Subcutaneous abdominal adipose tissue (tissue), 5 donors: ENCODE data around the gene ASCC3.

Source experiments
- H3K27ac ChIP-seq: one replicate; pipeline ENCODE4 v1.7.0; 2013; ENCODE audit warnings: low read depth, mild to moderate bottlenecking, inconsistent platforms, low read length, moderate library complexity
- H3K27me3 ChIP-seq, 5 donors: one replicate each; pipeline ENCODE4 v1.7.0; 2013; ENCODE audit warnings: low read length in 5 of 5, inconsistent platforms in 1 of 5; ENCODE audit not compliant: control insufficient read depth in 5 of 5, insufficient read depth in 4 of 5
- H3K36me3 ChIP-seq, 5 donors: one replicate each; pipeline ENCODE4 v1.7.0; 2013; ENCODE audit warnings: low read length in 5 of 5; ENCODE audit not compliant: control insufficient read depth in 5 of 5, insufficient read depth in 5 of 5
- H3K4me1 ChIP-seq, 5 donors: one replicate each; pipeline ENCODE4 v1.7.0; 2013; ENCODE audit warnings: low read length in 5 of 5, mild to moderate bottlenecking in 3 of 5, moderate library complexity in 1 of 5; ENCODE audit not compliant: control insufficient read depth in 5 of 5, insufficient read depth in 5 of 5
- H3K4me3 ChIP-seq, 5 donors: one replicate each; pipeline ENCODE4 v1.7.0; 2013; ENCODE audit warnings: low read length in 5 of 5, low read depth in 1 of 5
- H3K9ac ChIP-seq, 5 donors: one replicate each; pipeline ENCODE4 v1.7.0; 2013; ENCODE audit warnings: low read length in 5 of 5, mild to moderate bottlenecking in 4 of 5, moderate library complexity in 3 of 5
- H3K9me3 ChIP-seq, 5 donors: one replicate each; pipeline ENCODE4 v1.7.0; 2013; ENCODE audit warnings: low read length in 5 of 5; ENCODE audit not compliant: control insufficient read depth in 5 of 5
- donor health status: healthy.
- donor health status: healthy.
- donor health status: healthy.
- donor health status: healthy.
- donor health status: healthy.

ASCC3 gene

GRCh38 chr6:100614933-100615332, 266.2 kb downstream of the ASCC3 start:
- Histone ChIP-seq H3K36me3 (peaks cover 0 to 3% (median 1%) of the 10 kb centered on the region in 5 donors), H3K27ac (no peak overlapping the region), H3K4me1 (no peaks in the 10 kb centered on the region), H3K9ac (no peak overlapping the region), H3K4me3 (no peak overlapping the region), H3K27me3 (no peaks in the 10 kb centered on the region), H3K9me3 (no peaks in the 10 kb centered on the region)

- Histone ChIP-seq H3K27me3 (no peaks in the 10 kb centered on the region), H3K9me3 (no peaks in the 10 kb centered on the region), H3K27ac (no peak overlapping the region), H3K9ac (no peak overlapping the region), H3K36me3 (peaks cover 0 to 3% (median 0%) of the 10 kb centered on the region in 5 donors), H3K4me1 (no peaks in the 10 kb centered on the region), H3K4me3 (no peak overlapping the region)
Observed at GRCh38 chr6:100614386-100614785, 266.7 kb downstream of the ASCC3 start.

- H3K4me3 ChIP-seq: no peak overlapping the region
- H3K36me3 ChIP-seq: peaks cover 0 to 3% (median 0%) of the 10 kb centered on the region in 5 donors
- no peaks in the 10 kb centered on the region for H3K9me3 ChIP-seq
- no peaks in the 10 kb centered on the region for H3K4me1 ChIP-seq
- H3K9ac ChIP-seq: no peak overlapping the region
- H3K27ac ChIP-seq: no peak overlapping the region
- H3K27me3 ChIP-seq: no peaks in the 10 kb centered on the region
Observed at GRCh38 chr6:100613656-100614055, 267.5 kb downstream of the ASCC3 start.

- H3K27me3 ChIP-seq: no peaks in the 10 kb centered on the region
- no peaks in the 10 kb centered on the region for H3K9me3 ChIP-seq
- H3K27ac ChIP-seq: no peak overlapping the region
- no peak overlapping the region for H3K4me3 ChIP-seq
- H3K36me3 ChIP-seq: no peaks in the 10 kb centered on the region
- no peaks in the 10 kb centered on the region for H3K4me1 ChIP-seq
- no peak overlapping the region for H3K9ac ChIP-seq
Observed at GRCh38 chr6:100612094-100612493, 269.0 kb downstream of the ASCC3 start.

- no peaks in the 10 kb centered on the region for H3K27me3 ChIP-seq
- peaks cover 0 to 25% (median 10%) of the 10 kb centered on the region in 5 donors for H3K36me3 ChIP-seq
Observed at GRCh38 chr6:100599088-100599770, 281.9 kb downstream of the ASCC3 start.

GRCh38 chr6:100595456-100595855, 285.7 kb downstream of the ASCC3 start:
- Histone ChIP-seq H3K4me3 (no peak overlapping the region), H3K9ac (no peak overlapping the region), H3K27me3 (no peaks in the 10 kb centered on the region), H3K27ac (no peak overlapping the region), H3K9me3 (no peaks in the 10 kb centered on the region), H3K36me3 (peaks cover 0 to 9% (median 5%) of the 10 kb centered on the region in 5 donors), H3K4me1 (peaks cover 0 to 3% (median 0%) of the 10 kb centered on the region in 5 donors)

More at GRCh38 chr6:100599088-100599770, 281.9 kb downstream of the ASCC3 start:
- no peaks in the 10 kb centered on the region for H3K9me3 ChIP-seq
- H3K27ac ChIP-seq: no peak overlapping the region
- H3K9ac ChIP-seq: no peak overlapping the region
- H3K4me1 ChIP-seq: no peaks in the 10 kb centered on the region
- no peak overlapping the region for H3K4me3 ChIP-seq

- Histone ChIP-seq H3K27ac (no peak overlapping the region), H3K4me1 (peaks cover 0 to 3% (median 0%) of the 10 kb centered on the region in 5 donors), H3K4me3 (no peak overlapping the region), H3K9me3 (no peaks in the 10 kb centered on the region), H3K27me3 (no peaks in the 10 kb centered on the region), H3K9ac (no peak overlapping the region), H3K36me3 (peaks cover 5 to 9% (median 9%) of the 10 kb centered on the region in 5 donors)
Observed at GRCh38 chr6:100593522-100593921, 287.6 kb downstream of the ASCC3 start.

GRCh38 chr6:100592929-100593328, 288.2 kb downstream of the ASCC3 start:
- no peak overlapping the region for H3K4me3 ChIP-seq
- peaks cover 0 to 3% (median 0%) of the 10 kb centered on the region in 5 donors for H3K4me1 ChIP-seq
- no peaks in the 10 kb centered on the region for H3K9me3 ChIP-seq
- H3K27me3 ChIP-seq: no peaks in the 10 kb centered on the region
- peaks cover 5 to 11% (median 8%) of the 10 kb centered on the region in 5 donors for H3K36me3 ChIP-seq
- no peak overlapping the region for H3K9ac ChIP-seq
- H3K27ac ChIP-seq: no peak overlapping the region

- H3K4me1 ChIP-seq: no peaks in the 10 kb centered on the region
Observed at GRCh38 chr6:100577425-100577824, 303.7 kb downstream of the ASCC3 start.

GRCh38 chr6:100575921-100576320, 305.2 kb downstream of the ASCC3 start:
- Histone ChIP-seq H3K4me1 (no peaks in the 10 kb centered on the region), H3K4me3 (no peak overlapping the region), H3K27ac (no peak overlapping the region), H3K36me3 (peaks cover 0 to 10% (median 0%) of the 10 kb centered on the region in 5 donors), H3K9ac (no peak overlapping the region), H3K9me3 (peaks cover 0 to 2% (median 0%) of the 10 kb centered on the region in 5 donors), H3K27me3 (no peaks in the 10 kb centered on the region)

More at GRCh38 chr6:100577425-100577824, 303.7 kb downstream of the ASCC3 start:
- Histone ChIP-seq H3K27me3 (no peaks in the 10 kb centered on the region), H3K36me3 (no peaks in the 10 kb centered on the region), H3K9ac (no peak overlapping the region), H3K27ac (no peak overlapping the region), H3K9me3 (peaks cover 0 to 2% (median 0%) of the 10 kb centered on the region in 5 donors), H3K4me3 (no peak overlapping the region)
